GM10248 (cell line): ENCODE measurements around the gene RGS12.

ENCODE experiments used
- CTCF ChIA-PET: fragments of 300-600 bp; sonication (Branson Sonifier 250); formaldehyde crosslinking; extraction: SDS; loops from one replicate; lab custom pipeline; 2021; ENCODE audit warnings: antibody characterized with exemption; lab: Yijun Ruan, JAX
- POLR2A ChIA-PET: fragments of 350-650 bp; sonication (Branson Sonifier 250); formaldehyde crosslinking; extraction: SDS; loops from one replicate; lab custom pipeline; 2020; ENCODE audit warnings: antibody characterized with exemption; lab: Yijun Ruan, JAX
- DNase-seq: peaks from one replicate; pipeline ENCODE4 v3.0.0; 2012; ENCODE audit errors: extremely low spot score
- TF ChIP-seq, protein P1 (sequence below): IDR thresholded peaks from 2 replicates; pipeline ENCODE4 v1.5.1; 2012; ENCODE audit warnings: mild to moderate bottlenecking, low read depth; ENCODE audit errors: extremely low read depth, missing control alignments, control extremely low read depth

The RGS12 gene

DNA sequence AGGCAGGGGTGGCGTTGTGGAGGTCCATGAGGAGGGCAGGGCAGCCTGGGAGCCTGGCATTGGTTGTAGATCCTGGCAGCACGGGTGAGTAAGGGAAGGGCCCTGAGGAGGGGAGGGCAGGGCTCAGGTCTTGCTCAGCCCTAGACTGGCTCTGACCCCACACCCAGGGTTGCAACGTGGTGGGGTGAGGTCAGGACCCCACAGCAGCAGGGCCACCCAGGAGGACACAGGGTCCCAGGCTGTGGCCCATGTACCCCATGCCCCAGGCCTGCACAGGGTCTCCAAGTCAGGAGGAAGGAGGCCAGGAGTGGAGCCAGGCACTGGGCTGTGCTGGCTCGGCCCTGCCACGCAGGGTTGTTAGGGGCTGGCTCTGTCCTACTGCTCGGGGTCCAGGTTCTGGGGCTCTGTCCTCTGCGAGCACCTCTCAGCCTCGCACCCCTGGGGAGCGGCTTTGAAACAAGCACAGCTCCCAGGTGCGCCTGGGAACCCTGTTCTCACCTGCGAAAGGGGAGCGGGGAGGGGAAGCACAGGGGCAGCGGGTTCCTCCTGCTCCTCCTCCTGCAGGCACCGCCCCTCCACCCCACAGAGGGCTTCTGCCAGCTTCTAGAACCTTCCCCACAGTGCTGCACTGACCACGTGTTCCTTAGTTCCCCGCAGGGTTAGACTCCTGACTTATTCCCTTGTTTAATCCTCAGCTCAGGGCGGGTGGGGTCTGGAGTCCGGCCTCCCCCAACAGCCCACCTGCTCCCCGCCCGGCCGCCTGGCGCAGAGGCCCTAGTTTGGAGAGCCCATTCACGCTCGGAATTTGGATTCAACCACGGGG lies 23.5 kb upstream of the RGS12 start:
- TF ChIP-seq, protein P1, sequence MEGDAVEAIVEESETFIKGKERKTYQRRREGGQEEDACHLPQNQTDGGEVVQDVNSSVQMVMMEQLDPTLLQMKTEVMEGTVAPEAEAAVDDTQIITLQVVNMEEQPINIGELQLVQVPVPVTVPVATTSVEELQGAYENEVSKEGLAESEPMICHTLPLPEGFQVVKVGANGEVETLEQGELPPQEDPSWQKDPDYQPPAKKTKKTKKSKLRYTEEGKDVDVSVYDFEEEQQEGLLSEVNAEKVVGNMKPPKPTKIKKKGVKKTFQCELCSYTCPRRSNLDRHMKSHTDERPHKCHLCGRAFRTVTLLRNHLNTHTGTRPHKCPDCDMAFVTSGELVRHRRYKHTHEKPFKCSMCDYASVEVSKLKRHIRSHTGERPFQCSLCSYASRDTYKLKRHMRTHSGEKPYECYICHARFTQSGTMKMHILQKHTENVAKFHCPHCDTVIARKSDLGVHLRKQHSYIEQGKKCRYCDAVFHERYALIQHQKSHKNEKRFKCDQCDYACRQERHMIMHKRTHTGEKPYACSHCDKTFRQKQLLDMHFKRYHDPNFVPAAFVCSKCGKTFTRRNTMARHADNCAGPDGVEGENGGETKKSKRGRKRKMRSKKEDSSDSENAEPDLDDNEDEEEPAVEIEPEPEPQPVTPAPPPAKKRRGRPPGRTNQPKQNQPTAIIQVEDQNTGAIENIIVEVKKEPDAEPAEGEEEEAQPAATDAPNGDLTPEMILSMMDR, result no peak
- CTCF ChIA-PET, result interaction anchor here (1.4 kb wide), 1 partner anchor 162 kb away, joined by 3 read pairs; no protein-coding TSS in a partner anchor
- POLR2A ChIA-PET, result no interaction called here
- no peak for DNase-seq

DNA sequence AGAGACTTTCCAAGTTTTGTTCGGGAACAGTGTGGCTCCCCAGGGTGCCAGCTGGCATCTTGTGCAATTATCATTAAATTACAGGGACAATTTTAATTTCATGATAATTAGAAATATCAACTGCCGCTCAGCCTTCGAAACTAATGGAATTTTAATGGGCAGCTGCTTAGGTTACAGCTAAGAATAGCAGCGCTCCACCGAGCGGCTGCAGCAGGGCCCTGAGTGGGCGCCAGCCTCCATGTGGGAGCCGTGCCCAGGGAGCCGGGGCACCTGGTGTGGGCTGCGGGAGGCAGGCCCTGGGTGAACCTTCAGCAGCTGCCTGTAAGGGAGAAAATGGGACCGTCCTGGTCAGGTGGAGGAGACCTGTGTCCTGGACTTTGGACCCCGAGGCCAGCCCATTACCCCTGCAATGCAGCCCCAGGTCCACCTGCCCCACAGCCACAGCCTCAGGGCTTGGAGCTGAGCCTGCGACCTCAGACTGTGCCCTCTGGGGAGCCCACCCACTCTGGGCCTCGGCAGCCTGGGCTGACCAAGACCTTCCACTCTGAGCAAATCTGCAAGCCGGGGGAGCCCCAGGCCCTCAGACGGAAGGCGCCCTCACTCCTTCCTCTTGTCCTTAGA lies 22.7 kb upstream of the RGS12 start:
- ChIA-PET CTCF (interaction anchor here (1.4 kb wide), 1 partner anchor 163 kb away, joined by 3 read pairs; no protein-coding TSS in a partner anchor), POLR2A (no interaction called here)
- DNase-seq, result no peak
- TF ChIP-seq, protein P1, result no peak

DNA sequence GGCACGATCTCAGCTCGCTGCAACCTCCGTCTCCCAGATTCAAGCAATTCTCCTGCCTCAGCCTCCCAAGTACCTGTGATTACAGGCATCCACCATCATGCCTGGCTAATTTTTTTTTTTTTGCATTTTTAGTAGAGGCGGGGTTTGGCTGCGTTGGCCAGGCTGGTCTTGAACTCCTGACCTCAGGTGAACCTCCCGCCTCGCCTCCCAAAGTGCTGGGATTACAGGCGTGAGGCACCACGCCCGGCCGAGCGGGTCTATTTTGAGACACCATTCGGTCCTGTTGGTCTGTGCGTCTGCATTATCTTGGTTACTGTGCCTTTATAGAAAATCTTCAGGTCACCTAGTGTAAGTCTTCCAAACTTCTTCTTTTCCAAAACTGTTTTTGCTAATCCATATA lies 21.7 kb upstream of the RGS12 start:
- ChIA-PET POLR2A (no interaction called here), CTCF (interaction anchor here (1.4 kb wide), 1 partner anchor 164 kb away, joined by 3 read pairs; no protein-coding TSS in a partner anchor)
- TF ChIP-seq, protein P1, result no peak
- no peak for DNase-seq

DNA sequence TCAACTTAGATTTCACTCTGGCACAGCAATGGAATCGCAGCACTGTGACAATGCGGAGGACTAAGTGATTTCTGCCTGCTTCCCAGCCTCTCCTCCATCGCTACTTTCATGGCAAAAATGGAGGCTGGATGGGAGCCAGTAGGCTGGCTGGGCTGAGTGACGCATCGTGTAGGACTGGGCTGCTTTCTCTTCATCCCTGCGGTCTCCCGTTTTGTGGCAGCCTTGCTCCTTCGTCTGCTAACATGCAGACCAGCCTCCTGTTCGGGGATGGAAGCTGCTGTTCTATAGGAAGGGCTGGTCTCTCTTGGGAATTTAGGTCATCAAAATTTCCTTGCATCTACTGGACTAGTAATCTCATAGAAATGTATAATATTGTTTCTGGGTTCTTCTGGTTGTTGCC lies 15.8 kb upstream of the RGS12 start:
- POLR2A ChIA-PET, result no interaction called here
- no peak for DNase-seq
- CTCF ChIA-PET, result no interaction called here
- TF ChIP-seq, protein P1, result no peak

DNA sequence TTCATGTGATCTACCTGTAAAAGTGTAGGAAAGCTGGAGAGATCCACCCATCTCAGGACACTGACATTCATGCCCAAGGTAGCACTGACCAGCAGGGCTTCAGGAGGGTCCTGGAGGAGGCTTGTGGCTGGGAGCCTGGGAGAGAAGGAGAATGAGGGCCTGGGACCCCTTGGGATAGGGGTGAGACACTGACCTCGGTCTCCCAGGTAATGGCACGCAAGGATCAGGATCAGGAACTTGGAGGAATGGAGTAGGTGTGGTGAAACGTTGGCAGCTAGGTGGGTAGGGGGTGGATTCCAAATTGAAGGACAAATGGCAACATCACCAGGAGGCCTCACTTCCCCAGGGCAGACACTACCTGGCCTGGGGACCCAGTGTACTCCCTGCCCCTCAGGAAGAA lies 12.4 kb upstream of the RGS12 start:
- CTCF ChIA-PET, result interaction anchor here (1.5 kb wide), 1 partner anchor 24 kb away, joined by 4 read pairs; no protein-coding TSS in a partner anchor

DNA sequence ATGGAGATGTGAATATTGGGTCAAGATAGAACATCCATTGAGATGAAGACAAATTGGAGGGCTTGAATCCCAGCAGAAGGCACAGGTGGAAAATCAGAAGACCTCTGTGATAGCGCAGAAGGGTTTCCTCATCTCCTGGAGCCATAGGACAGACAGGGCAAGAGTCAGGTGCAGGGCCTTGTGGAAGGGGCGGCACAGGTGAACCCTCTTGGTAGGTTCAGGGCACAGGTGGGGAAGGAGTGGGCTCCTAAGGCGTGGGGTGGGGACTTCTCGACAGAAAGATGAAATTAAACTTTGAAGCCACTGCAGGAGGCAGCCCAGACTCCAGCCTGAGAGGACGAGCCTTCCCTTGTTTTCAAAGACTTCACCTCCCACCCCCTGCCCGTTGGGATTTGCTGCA lies 9.3 kb upstream of the RGS12 start:
- TF ChIP-seq, protein P1, result no peak
- ChIA-PET CTCF (interaction anchor here (1.4 kb wide), 1 partner anchor 63 kb away, joined by 4 read pairs; no protein-coding TSS in a partner anchor), POLR2A (no interaction called here)
- DNase-seq, result no peak

More for the DNA sequence above, 12.4 kb upstream of the RGS12 start:
- TF ChIP-seq, protein P1, result no peak
- POLR2A ChIA-PET, result no interaction called here
- DNase-seq, result no peak
